Hematopoietic multipotent progenitor cell treated with erythropoietin and hydrocortisone succinate and interleukin-3 and kit ligand, for 15 days (in vitro differentiated cells): Measurements from ENCODE around the gene ATP5MG.

Source experiments
- DNase-seq: peaks from one replicate; pipeline ENCODE4 v3.0.0-alpha.2; 2015; ENCODE audit warnings: low spot score

ATP5MG gene

GRCh38 chr11:118442908-118443589 is 41.6 kb downstream of the ATP5MG start:
- DNase-seq = no peak

GRCh38 chr11:118443590-118444218 is 42.3 kb downstream of the ATP5MG start:
- DNase-seq = no peak

DNA sequence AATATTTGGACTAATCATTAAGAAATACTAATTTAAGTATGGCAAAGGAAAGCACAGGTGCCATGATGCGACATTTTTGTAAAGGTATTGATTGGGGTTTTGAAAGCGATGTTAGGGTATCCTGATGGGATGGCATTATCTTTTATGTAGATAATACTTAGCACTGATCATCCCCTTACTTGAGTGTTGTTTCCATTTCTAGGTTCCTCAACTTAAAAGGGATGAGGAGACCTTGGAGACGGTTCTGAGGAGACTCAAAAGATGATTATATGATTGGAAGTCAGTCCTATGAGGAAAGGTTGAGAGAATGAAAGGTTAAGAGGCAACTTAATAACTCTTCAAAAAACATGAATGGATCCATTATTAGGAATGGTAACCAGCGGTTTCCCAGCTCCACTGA is 46.0 kb downstream of the ATP5MG start:
- DNase-seq = no peak

DNA sequence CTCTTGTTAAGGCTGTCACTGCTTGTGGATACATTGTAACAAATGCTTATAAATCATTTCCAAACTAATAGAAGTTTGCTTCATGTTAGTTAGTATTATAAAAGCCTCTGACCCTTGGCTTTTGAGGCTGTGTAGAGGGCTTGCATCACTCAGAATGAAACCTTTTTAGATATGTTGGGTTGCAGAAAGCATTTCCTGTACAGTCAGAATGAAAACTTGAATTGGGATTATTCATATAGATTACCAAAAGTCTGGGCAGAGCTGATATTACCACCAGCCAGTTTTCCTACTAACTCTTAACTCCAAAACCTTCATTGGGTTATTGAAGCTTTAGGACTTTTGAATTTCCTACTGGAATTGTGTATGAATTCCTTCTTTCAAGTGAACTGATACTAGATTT is 46.9 kb downstream of the ATP5MG start:
- DNase-seq = no peak

GRCh38 chr11:118449316-118449918 is 48.0 kb downstream of the ATP5MG start:
- DNase-seq = no peak

DNA sequence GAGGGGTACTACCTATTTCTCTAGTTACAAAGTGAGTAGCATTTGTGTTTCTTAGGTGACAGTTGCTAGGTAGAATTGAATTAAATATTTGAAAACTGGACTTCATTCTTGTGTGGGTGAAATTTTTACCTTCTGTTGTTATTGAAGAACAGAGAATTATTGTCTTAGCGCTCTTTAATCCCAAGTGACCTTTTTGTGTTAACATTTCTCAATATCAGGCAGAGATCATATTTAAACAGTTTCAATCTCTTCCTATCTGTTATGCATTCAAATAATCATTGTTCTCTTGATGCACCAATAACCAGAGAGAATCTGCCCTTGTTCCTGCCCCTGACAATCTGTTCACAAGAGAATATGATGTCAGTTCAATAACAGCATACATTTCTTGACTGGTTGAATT is 49.0 kb downstream of the ATP5MG start:
- no peak for DNase-seq
